ENCODE data around the gene VEZT. TPM values are rescaled to one million over a fixed set of nuclear protein-coding genes. Genes with fewer than 3 reads are reported as not detected.

Gene VEZT
- total and polyA plus RNA-seq, 3 experiments from 2014 or later = 25.7 to 53.6 (median 46.8) TPM

GRCh38 chr12:95220726-95221125 lies 3.1 kb downstream of the VEZT start:
- POLR2A ChIA-PET = no interaction called here
- Mint-ChIP-seq H3K27me3 (peaks cover 0 to under 1% of the 10 kb centered on the region in 2 donors), H3K4me3 (peak overlapping the region in 2 of 7 donors; percentile 8 to 70), H3K27ac (peak overlapping the region in 1 of 8 donors; percentile 60), H3K9me3 (no peaks in the 10 kb centered on the region), H3K36me3 (peaks cover 0 to 27% (median 0%) of the 10 kb centered on the region in 3 donors), H3K4me1 (peaks cover 45 to 70% (median 49%) of the 10 kb centered on the region in 3 donors)
- DNase-seq = no peak
- Histone ChIP-seq H3K36me3 (ENCODE audit: insufficient read depth, low read length) (peaks cover 7% of the 10 kb centered on the region), H3K4me3 (ENCODE audit: low read length) (no peak overlapping the region), H3K27ac (ENCODE audit: low read depth, low read length) (no peak overlapping the region), H3K27me3 (ENCODE audit: insufficient read depth, low read length, poor library complexity, severe bottlenecking) (no peaks in the 10 kb centered on the region), H3K4me1 (ENCODE audit: insufficient read depth, low read length) (peaks cover 17% of the 10 kb centered on the region), H3K9me3 (ENCODE audit: low read length) (no peaks in the 10 kb centered on the region)
- CTCF ChIA-PET = no interaction called here

DNA sequence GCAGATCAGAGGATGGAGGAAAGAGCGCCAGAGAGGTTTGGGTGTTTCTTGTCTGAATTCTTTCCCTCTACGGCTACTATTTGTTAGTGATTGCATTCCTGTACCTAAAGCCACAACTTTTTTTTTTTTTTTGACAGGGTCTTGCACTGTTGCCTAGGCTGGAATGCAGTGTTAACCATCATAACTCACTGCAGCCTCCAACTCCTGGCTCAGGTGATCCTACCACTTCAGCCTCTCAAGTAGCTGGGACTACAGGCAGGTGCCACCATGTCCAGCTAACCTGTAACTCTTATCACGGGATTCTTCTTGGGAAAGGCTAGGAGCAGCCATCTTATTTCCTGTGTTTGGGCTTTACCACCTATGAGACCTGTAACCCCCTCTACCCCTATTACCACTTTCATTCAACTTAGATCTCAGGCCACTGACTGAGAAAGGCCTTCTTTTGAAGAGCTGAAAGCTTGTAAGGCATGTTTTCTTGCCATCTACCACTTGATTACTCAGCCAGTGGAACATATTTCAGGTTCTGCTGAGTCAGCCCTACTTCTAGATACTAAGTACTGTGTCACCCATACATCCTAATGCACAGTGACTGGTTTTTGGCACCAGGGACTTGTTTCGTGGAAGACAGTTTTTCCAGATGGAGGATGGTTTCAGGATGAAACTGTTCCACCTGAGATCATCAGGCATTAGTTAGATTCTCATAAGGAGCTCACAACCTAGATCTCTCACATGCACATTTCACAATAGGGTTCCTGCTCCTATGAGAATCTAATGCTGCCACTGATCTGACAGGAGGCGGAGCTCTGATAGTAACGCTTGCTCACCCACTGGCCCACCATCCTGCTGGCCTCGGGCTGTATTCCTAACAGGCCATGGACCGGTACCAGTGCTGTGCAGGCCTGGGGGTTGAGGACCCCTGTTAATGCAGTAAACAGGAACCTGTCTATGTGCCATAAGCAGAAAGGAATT lies 6.9 kb downstream of the VEZT start:
- Mint-ChIP-seq H3K27ac (peak overlapping the region in 2 of 8 donors; percentile 54 to 72), H3K36me3 (peaks cover 0 to 22% (median 3%) of the 10 kb centered on the region in 3 donors), H3K4me3 (no peak overlapping the region), H3K27me3 (no peaks in the 10 kb centered on the region), H3K4me1 (peaks cover 39 to 75% (median 49%) of the 10 kb centered on the region in 3 donors), H3K9me3 (no peaks in the 10 kb centered on the region)
- no peak for DNase-seq
- Histone ChIP-seq H3K4me3 (ENCODE audit: low read length) (no peak overlapping the region), H3K27ac (ENCODE audit: low read depth, low read length) (no peak overlapping the region), H3K36me3 (ENCODE audit: insufficient read depth, low read length) (peaks cover 7% of the 10 kb centered on the region), H3K9me3 (ENCODE audit: low read length) (no peaks in the 10 kb centered on the region), H3K4me1 (ENCODE audit: insufficient read depth, low read length) (peaks cover 2% of the 10 kb centered on the region), H3K27me3 (ENCODE audit: insufficient read depth, low read length, poor library complexity, severe bottlenecking) (no peaks in the 10 kb centered on the region)
- CTCF ChIA-PET = no interaction called here
- POLR2A ChIA-PET = no interaction called here

GRCh38 chr12:95225645-95226212 lies 8.1 kb downstream of the VEZT start:
- H3K4me1 ChIP-seq (ENCODE audit: insufficient read depth, low read length) = no peaks in the 10 kb centered on the region
- POLR2A ChIA-PET = interaction anchor here (0.6 to 0.7 kb wide), 2 partner anchors 221 to 1172 kb away, joined by 5 to 13 read pairs; no protein-coding TSS in a partner anchor
- CTCF ChIA-PET = interaction anchor here (0.7 kb wide), 1 partner anchor 76 kb away, joined by 4 read pairs; no protein-coding TSS in a partner anchor
- peak overlapping the region in 1 of 7 donors; percentile 2 for H3K4me3 Mint-ChIP-seq
- no peaks in the 10 kb centered on the region for H3K27me3 Mint-ChIP-seq
- no peaks in the 10 kb centered on the region for H3K9me3 Mint-ChIP-seq
- no peak overlapping the region for H3K27ac ChIP-seq (ENCODE audit: low read depth, low read length)
- no peak overlapping the region for H3K4me3 ChIP-seq (ENCODE audit: low read length)
- H3K36me3 ChIP-seq (ENCODE audit: insufficient read depth, low read length) = peaks cover 7% of the 10 kb centered on the region
- DNase-seq = no peak
- H3K9me3 ChIP-seq (ENCODE audit: low read length) = no peaks in the 10 kb centered on the region
- no peaks in the 10 kb centered on the region for H3K27me3 ChIP-seq (ENCODE audit: insufficient read depth, low read length, poor library complexity, severe bottlenecking)
- H3K4me1 Mint-ChIP-seq = peaks cover 36 to 76% (median 44%) of the 10 kb centered on the region in 3 donors
- H3K36me3 Mint-ChIP-seq = peaks cover 0 to 22% (median 3%) of the 10 kb centered on the region in 3 donors
- peak overlapping the region in 1 of 8 donors; percentile 58 for H3K27ac Mint-ChIP-seq

DNA sequence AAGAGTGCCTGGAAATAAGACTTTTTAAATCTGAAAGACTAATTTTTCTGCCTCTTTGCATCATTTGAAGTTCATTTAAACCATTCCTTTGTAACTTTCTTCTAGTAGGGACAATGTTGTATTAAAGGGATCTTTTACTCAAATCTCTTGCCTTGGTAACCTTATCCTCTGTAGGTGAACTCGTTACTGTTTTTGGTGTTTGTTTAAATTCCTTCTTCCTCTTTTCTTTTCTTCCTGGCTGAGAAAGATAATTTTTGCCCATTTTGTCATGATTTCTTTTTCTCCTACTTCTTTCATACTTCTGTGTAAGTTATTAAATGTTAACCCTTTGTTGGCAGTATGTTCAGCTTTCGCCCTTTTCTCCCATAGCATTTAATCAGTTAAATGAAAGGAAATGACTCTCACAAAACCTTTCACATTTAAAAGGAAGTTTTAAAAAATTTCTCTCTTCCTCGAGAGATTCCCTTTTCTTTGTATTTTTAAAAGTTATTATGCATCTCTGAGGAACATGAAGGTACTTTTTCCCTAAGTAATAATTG lies 10.3 kb downstream of the VEZT start:
- H3K9me3 Mint-ChIP-seq = no peaks in the 10 kb centered on the region
- Histone ChIP-seq H3K27ac (ENCODE audit: low read depth, low read length) (no peak overlapping the region), H3K9me3 (ENCODE audit: low read length) (no peaks in the 10 kb centered on the region), H3K27me3 (ENCODE audit: insufficient read depth, low read length, poor library complexity, severe bottlenecking) (no peaks in the 10 kb centered on the region), H3K4me1 (ENCODE audit: insufficient read depth, low read length) (no peaks in the 10 kb centered on the region), H3K4me3 (ENCODE audit: low read length) (no peak overlapping the region), H3K36me3 (ENCODE audit: insufficient read depth, low read length) (peaks cover 7% of the 10 kb centered on the region)
- ChIA-PET CTCF (no interaction called here), POLR2A (interaction anchor here (0.5 kb wide), 1 partner anchor 17 kb away, joined by 3 read pairs; no protein-coding TSS in a partner anchor)
- DNase-seq = no peak
- H3K36me3 Mint-ChIP-seq = peaks cover 0 to 22% (median 3%) of the 10 kb centered on the region in 3 donors
- peaks cover 33 to 72% (median 51%) of the 10 kb centered on the region in 3 donors for H3K4me1 Mint-ChIP-seq
- no peak overlapping the region for H3K27ac Mint-ChIP-seq
- H3K27me3 Mint-ChIP-seq = no peaks in the 10 kb centered on the region
- no peak overlapping the region for H3K4me3 Mint-ChIP-seq

DNA sequence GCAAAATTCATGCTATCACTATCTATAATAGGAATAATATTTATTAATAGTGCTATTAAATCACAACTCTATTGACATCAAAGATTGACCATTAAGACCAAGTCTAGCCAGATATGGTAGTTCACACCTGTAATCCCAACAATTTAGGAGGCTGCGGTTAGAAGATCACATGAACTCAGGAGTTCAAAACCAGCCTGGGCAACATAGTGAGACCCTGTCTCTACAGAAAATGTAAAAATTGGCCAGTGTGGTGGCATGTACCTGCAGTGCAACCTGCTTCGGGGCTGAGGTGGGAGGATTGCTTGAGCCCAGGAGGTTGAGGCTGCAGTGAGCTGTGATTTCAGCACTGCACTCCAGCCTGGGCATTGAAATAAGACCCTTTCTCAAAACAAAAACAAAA lies 11.0 kb downstream of the VEZT start:
- H3K9me3 Mint-ChIP-seq = no peaks in the 10 kb centered on the region
- H3K36me3 ChIP-seq (ENCODE audit: insufficient read depth, low read length) = peaks cover 7% of the 10 kb centered on the region
- peaks cover 33 to 72% (median 51%) of the 10 kb centered on the region in 3 donors for H3K4me1 Mint-ChIP-seq
- CTCF ChIA-PET = interaction anchor here (3.1 kb wide), 1 partner anchor 11 kb away, joined by 8 read pairs; the partner anchor contains the start of genes FGD6 and VEZT
- H3K4me3 Mint-ChIP-seq = no peak overlapping the region
- no peaks in the 10 kb centered on the region for H3K27me3 Mint-ChIP-seq
- H3K27me3 ChIP-seq (ENCODE audit: insufficient read depth, low read length, poor library complexity, severe bottlenecking) = no peaks in the 10 kb centered on the region
- DNase-seq = no peak
- H3K27ac Mint-ChIP-seq = no peak overlapping the region
- POLR2A ChIA-PET = interaction anchor here (0.5 kb wide), 1 partner anchor 16 kb away, joined by 3 read pairs; no protein-coding TSS in a partner anchor
- no peak overlapping the region for H3K27ac ChIP-seq (ENCODE audit: low read depth, low read length)
- H3K36me3 Mint-ChIP-seq = peaks cover 0 to 24% (median 3%) of the 10 kb centered on the region in 3 donors
- no peaks in the 10 kb centered on the region for H3K4me1 ChIP-seq (ENCODE audit: insufficient read depth, low read length)
- no peaks in the 10 kb centered on the region for H3K9me3 ChIP-seq (ENCODE audit: low read length)
- no peak overlapping the region for H3K4me3 ChIP-seq (ENCODE audit: low read length)

DNA sequence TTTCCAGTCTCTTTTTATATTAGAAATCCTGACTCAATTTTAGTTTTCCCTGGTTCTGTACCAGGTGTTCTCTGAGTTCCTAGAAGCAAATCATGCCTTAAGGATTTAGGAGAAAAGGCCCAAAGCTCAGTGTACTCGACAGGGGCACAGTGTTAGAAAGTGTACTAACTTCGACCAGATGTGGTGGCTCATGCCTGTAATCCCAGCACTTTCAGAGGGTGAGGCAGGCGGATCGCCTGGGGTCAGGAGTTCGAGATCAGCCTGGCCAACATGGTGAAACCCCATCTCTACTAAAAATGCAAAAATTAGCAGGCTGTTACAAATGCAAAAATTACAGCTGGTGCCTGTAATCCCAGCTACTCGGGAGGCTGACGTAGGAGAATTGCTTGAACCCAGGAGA lies 12.0 kb downstream of the VEZT start:
- Mint-ChIP-seq H3K4me3 (peak overlapping the region in 1 of 7 donors; percentile 25), H3K9me3 (no peaks in the 10 kb centered on the region), H3K27me3 (no peaks in the 10 kb centered on the region), H3K27ac (peak overlapping the region in 1 of 8 donors; percentile 2), H3K36me3 (peaks cover 0 to 20% (median 3%) of the 10 kb centered on the region in 3 donors), H3K4me1 (peaks cover 29 to 63% (median 51%) of the 10 kb centered on the region in 3 donors)
- no peak overlapping the region for H3K4me3 ChIP-seq (ENCODE audit: low read length)
- H3K27me3 ChIP-seq (ENCODE audit: insufficient read depth, low read length, poor library complexity, severe bottlenecking) = no peaks in the 10 kb centered on the region
- ChIA-PET CTCF (interaction anchor here (3.1 kb wide), 1 partner anchor 12 kb away, joined by 8 read pairs; the partner anchor contains the start of genes FGD6 and VEZT), POLR2A (no interaction called here)
- H3K9me3 ChIP-seq (ENCODE audit: low read length) = no peaks in the 10 kb centered on the region
- no peak for DNase-seq
- H3K4me1 ChIP-seq (ENCODE audit: insufficient read depth, low read length) = no peaks in the 10 kb centered on the region
- peaks cover 5% of the 10 kb centered on the region for H3K36me3 ChIP-seq (ENCODE audit: insufficient read depth, low read length)
- no peak overlapping the region for H3K27ac ChIP-seq (ENCODE audit: low read depth, low read length)

DNA sequence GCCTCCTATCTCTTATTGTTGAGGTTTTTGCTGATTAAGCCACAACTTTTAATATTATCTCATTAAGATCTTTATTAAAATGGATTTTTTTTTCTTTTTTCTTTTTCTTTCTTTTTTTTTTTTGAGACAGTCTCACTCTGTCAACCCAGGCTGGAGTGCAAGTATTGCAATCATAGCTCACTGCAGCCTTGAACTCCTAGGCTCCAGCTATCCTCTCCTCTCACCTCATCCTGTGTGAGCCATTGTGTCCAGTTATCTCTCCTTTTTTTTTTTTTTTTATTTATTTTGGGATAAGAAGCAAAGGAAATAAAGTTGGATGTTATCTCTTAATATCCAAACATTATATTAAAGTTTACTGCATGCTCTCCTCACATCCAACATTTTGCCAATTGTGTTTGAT lies 12.7 kb downstream of the VEZT start:
- Histone ChIP-seq H3K4me3 (ENCODE audit: low read length) (no peak overlapping the region), H3K27me3 (ENCODE audit: insufficient read depth, low read length, poor library complexity, severe bottlenecking) (no peaks in the 10 kb centered on the region), H3K27ac (ENCODE audit: low read depth, low read length) (no peak overlapping the region), H3K4me1 (ENCODE audit: insufficient read depth, low read length) (no peaks in the 10 kb centered on the region), H3K9me3 (ENCODE audit: low read length) (no peaks in the 10 kb centered on the region), H3K36me3 (ENCODE audit: insufficient read depth, low read length) (no peaks in the 10 kb centered on the region)
- ChIA-PET CTCF (interaction anchor here (3.1 kb wide), 1 partner anchor 13 kb away, joined by 8 read pairs; the partner anchor contains the start of genes FGD6 and VEZT), POLR2A (no interaction called here)
- no peak for DNase-seq
- Mint-ChIP-seq H3K4me3 (no peak overlapping the region), H3K9me3 (no peaks in the 10 kb centered on the region), H3K27ac (no peak overlapping the region), H3K36me3 (peaks cover 0 to 15% (median 3%) of the 10 kb centered on the region in 3 donors), H3K4me1 (peaks cover 25 to 57% (median 47%) of the 10 kb centered on the region in 3 donors), H3K27me3 (no peaks in the 10 kb centered on the region)
